SK-N-MC (cell line): ENCODE data around the gene GABRD.

Experiments
- DNase-seq: peaks from one replicate; pipeline ENCODE4 v3.0.0-alpha.2; 2011; ENCODE audit warnings: low read depth, low spot score
- H3K27ac ChIP-seq: fragments of 200-600 bp; sonication (generic); 2 replicates; pipeline ENCODE4 v1.5.1; 2016; ENCODE audit warnings: mixed run types
- H3K36me3 ChIP-seq: fragments of 200-600 bp; sonication (generic); 2 replicates; pipeline ENCODE4 v1.6.1; 2017; ENCODE audit warnings: antibody characterized with exemption, low read length, mixed read lengths; ENCODE audit not compliant: insufficient read depth
- H3K4me3 ChIP-seq: fragments of 200-600 bp; sonication (generic); 2 replicates; pipeline ENCODE4 v1.5.1; 2016
- H3K9ac ChIP-seq: fragments of 200-600 bp; sonication (generic); 2 replicates; pipeline ENCODE4 v1.8.0; 2017; ENCODE audit warnings: mixed run types, mixed read lengths; ENCODE audit not compliant: insufficient read length
- H3K9me3 ChIP-seq: fragments of 200-600 bp; sonication (generic); 2 replicates; pipeline ENCODE4 v1.6.1; 2017; ENCODE audit warnings: low read depth, mild to moderate bottlenecking, antibody characterized with exemption, low read length, moderate library complexity, mixed read lengths
- EZH2 ChIP-seq: fragments of 200-600 bp; sonication (generic); IDR thresholded peaks from one replicate; pipeline ENCODE4 v1.6.1; 2017; ENCODE audit warnings: antibody characterized with exemption
- FOXP2 ChIP-seq: optimal IDR thresholded peaks from 2 replicates; pipeline ENCODE3; 2011; ENCODE audit warnings: mild to moderate bottlenecking, moderate library complexity; ENCODE audit not compliant: insufficient read depth; ENCODE audit errors: extremely low read length, control extremely low read depth
- POLR2AphosphoS5 ChIP-seq: IDR thresholded peaks from 2 replicates; pipeline ENCODE4 v1.6.1; 2012; ENCODE audit warnings: mild to moderate bottlenecking, low read depth, low read length, borderline replicate concordance

Gene GABRD

GRCh38 chr1:2009101-2010053, 9.8 kb upstream of the GABRD start:
- no peak overlapping the region for H3K4me3 ChIP-seq
- DNase-seq: no peak
- TF ChIP-seq EZH2 (no peak), POLR2AphosphoS5 (no peak), FOXP2 (no peak)
- H3K9me3 ChIP-seq: no peaks in the 10 kb centered on the region
- no peak overlapping the region for H3K27ac ChIP-seq
- H3K36me3 ChIP-seq: no peaks in the 10 kb centered on the region
- no peak overlapping the region for H3K9ac ChIP-seq

GRCh38 chr1:2014181-2014580, 5.0 kb upstream of the GABRD start:
- Histone ChIP-seq H3K36me3 (no peaks in the 10 kb centered on the region), H3K4me3 (no peak overlapping the region), H3K9ac (no peak overlapping the region), H3K27ac (no peak overlapping the region), H3K9me3 (no peaks in the 10 kb centered on the region)
- TF ChIP-seq POLR2AphosphoS5: no peak
- TF ChIP-seq EZH2: no peak
- no peak for TF ChIP-seq FOXP2
- DNase-seq: no peak

- no peak for DNase-seq
- no peaks in the 10 kb centered on the region for H3K36me3 ChIP-seq
- no peak overlapping the region for H3K4me3 ChIP-seq
- H3K9me3 ChIP-seq: no peaks in the 10 kb centered on the region
- TF ChIP-seq POLR2AphosphoS5 (no peak), EZH2 (no peak), FOXP2 (no peak)
- H3K9ac ChIP-seq: no peak overlapping the region
- no peak overlapping the region for H3K27ac ChIP-seq
These were observed 4.1 kb upstream of the GABRD start for GRCh38 chr1:2014741-2015735.

- Histone ChIP-seq H3K36me3 (no peaks in the 10 kb centered on the region), H3K9me3 (no peaks in the 10 kb centered on the region), H3K9ac (no peak overlapping the region), H3K4me3 (no peak overlapping the region), H3K27ac (no peak overlapping the region)
- no peak for DNase-seq
- TF ChIP-seq FOXP2 (no peak), EZH2 (no peak), POLR2AphosphoS5 (no peak)
These were observed 3.0 kb upstream of the GABRD start for GRCh38 chr1:2016123-2016522.

GRCh38 chr1:2018217-2019171, 651 bp upstream of the GABRD start:
- TF ChIP-seq EZH2: no peak
- TF ChIP-seq POLR2AphosphoS5: no peak
- no peak for TF ChIP-seq FOXP2
- no peak for DNase-seq
- H3K36me3 ChIP-seq: no peaks in the 10 kb centered on the region
- H3K4me3 ChIP-seq: no peak overlapping the region
- H3K27ac ChIP-seq: no peak overlapping the region
- no peaks in the 10 kb centered on the region for H3K9me3 ChIP-seq
- no peak overlapping the region for H3K9ac ChIP-seq

GRCh38 chr1:2019571-2020309, 595 bp downstream of the GABRD start:
- no peaks in the 10 kb centered on the region for H3K36me3 ChIP-seq
- H3K9ac ChIP-seq: no peak overlapping the region
- no peaks in the 10 kb centered on the region for H3K9me3 ChIP-seq
- TF ChIP-seq FOXP2 (no peak), POLR2AphosphoS5 (no peak), EZH2 (no peak)
- H3K4me3 ChIP-seq: peak overlapping the region; percentile 55
- H3K27ac ChIP-seq: no peak overlapping the region
- no peak for DNase-seq

GRCh38 chr1:2020310-2020655, 1.1 kb downstream of the GABRD start:
- no peaks in the 10 kb centered on the region for H3K9me3 ChIP-seq
- no peak for DNase-seq
- H3K36me3 ChIP-seq: no peaks in the 10 kb centered on the region
- no peak overlapping the region for H3K27ac ChIP-seq
- H3K9ac ChIP-seq: no peak overlapping the region
- H3K4me3 ChIP-seq: no peak overlapping the region
- no peak for TF ChIP-seq EZH2
- TF ChIP-seq POLR2AphosphoS5: no peak
- no peak for TF ChIP-seq FOXP2
